K562 (cell line): Measurements from ENCODE around the gene SLC38A7. TPM values are rescaled to one million over a fixed set of nuclear protein-coding genes. Genes with fewer than 3 reads are reported as not detected.

Experiments
- ARID1B ChIP-seq: fragments of 450-650 bp; IDR thresholded peaks from 2 replicates; pipeline ENCODE4 v1.6.1; 2016; ENCODE audit warnings: antibody characterized with exemption, mild to moderate bottlenecking, inconsistent platforms
- CHAMP1 ChIP-seq: fragments of 450-650 bp; IDR thresholded peaks from 2 replicates; pipeline ENCODE4 v1.6.1; 2016; ENCODE audit warnings: mild to moderate bottlenecking
- CREB3L1 ChIP-seq: fragments of 450-650 bp; IDR thresholded peaks from 2 replicates; pipeline ENCODE4 v1.6.1; 2014; ENCODE audit warnings: low read depth, mild to moderate bottlenecking, moderate library complexity, borderline replicate concordance
- CXXC5 ChIP-seq: fragments of 250-450 bp; sonication (Bioruptor Pico); IDR thresholded peaks from 2 replicates; pipeline ENCODE4 v1.8.0; 2022; ENCODE audit warnings: inconsistent platforms, mild to moderate bottlenecking, moderate library complexity
- NFXL1 ChIP-seq: fragments of 450-650 bp; formaldehyde crosslinking; IDR thresholded peaks from 2 replicates; pipeline ENCODE4 v1.4.0; 2021; ENCODE audit warnings: mild to moderate bottlenecking
- POLR2H ChIP-seq: IDR thresholded peaks from 2 replicates; pipeline ENCODE4 v1.6.1; 2016; ENCODE audit warnings: missing genetic modification characterization, low read depth, mild to moderate bottlenecking, control low read depth, missing compliant biosample characterization, moderate library complexity
- REST ChIP-seq, 2 experiments: fragments of 450-650 bp; formaldehyde crosslinking in 1 of 2; IDR thresholded peaks; 2 replicates each; pipeline versions ENCODE4 v1.4.0 to v1.6.1; 2014 to 2020; ENCODE audit warnings: mild to moderate bottlenecking in 2 of 2, borderline replicate concordance in 1 of 2, low read depth in 1 of 2
- TAF1 ChIP-seq: IDR thresholded peaks from 2 replicates; pipeline ENCODE4 v1.6.1; 2011; ENCODE audit warnings: mild to moderate bottlenecking, low read length, moderate library complexity; ENCODE audit not compliant: insufficient read depth, control insufficient read depth, severe bottlenecking; ENCODE audit errors: extremely low read depth
- ZBTB11 ChIP-seq, 3 experiments: fragments of 200-800 bp in 1 of 3; fragments of 250-450 bp in 1 of 3; fragments of 450-650 bp in 1 of 3; sonication (Bioruptor Pico) in 1 of 3; sonication (Bioruptor generic) in 1 of 3; formaldehyde crosslinking in 1 of 3; IDR thresholded peaks; 2 replicates each; pipeline versions ENCODE4 v1.6.1 to v1.8.0; 2016 to 2022; ENCODE audit warnings: mild to moderate bottlenecking in 2 of 3, missing genetic modification characterization in 2 of 3, missing compliant biosample characterization in 1 of 3, moderate library complexity in 1 of 3
- ZNF217 ChIP-seq: sonication (generic); formaldehyde crosslinking; IDR thresholded peaks from 2 replicates; pipeline ENCODE4 v1.8.0; 2022; ENCODE audit warnings: mild to moderate bottlenecking, missing genetic modification reagents
- ZNF75A ChIP-seq: fragments of 450-650 bp; formaldehyde crosslinking; IDR thresholded peaks from 2 replicates; pipeline ENCODE4 v1.4.0; 2020; ENCODE audit warnings: mild to moderate bottlenecking
- polyA plus RNA-seq, 8 experiments: library from polyadenylated mRNA; depleted of rRNA in 4 of 8; stranded (reverse) in 5 of 8; unstranded in 3 of 8; fragments of >200 nt; fragmentation: Nextera tagmentation in 2 of 8; fragmentation: Illumina TruSeq in 1 of 8; extraction: Ambion mirVana in 2 of 8; extraction: Trizol in 1 of 8; gene quantifications; 2 replicates each; pipeline versions ENCODE4 v1.2.1 to v1.2.3, GENCODE V29; 2011 to 2014; ENCODE audit warnings: inconsistent platforms in 1 of 8, missing spikeins in 1 of 8
- total RNA-seq, 7 experiments: library from RNA; depleted of rRNA in 6 of 7; stranded (reverse); fragments of >200 nt in 6 of 7; fragmentation: Illumina TruSeq in 2 of 7; extraction: Trizol in 2 of 7; gene quantifications; 2 replicates each; pipeline versions ENCODE4 v1.2.1 to v1.2.3, GENCODE V29; 2011 to 2021; ENCODE audit warnings: low replicate concordance in 1 of 7

The SLC38A7 gene
- total and polyA plus RNA-seq, 9 of the 15 experiments (the other 6 are each of a cell fraction or from before 2014, with no cell fraction given): 2.7 to 12.2 (median 6.5) TPM

GRCh38 chr16:58733248-58733670 lies 48.7 kb upstream of the SLC38A7 start (continued):
- TF ChIP-seq REST (IDR thresholded peaks at IDR 0.05; ENCODE audit: borderline replicate concordance) (no peak), REST (CRISPR knock-in tag; IDR thresholded peaks at IDR 0.05; ENCODE audit: low read depth) (no peak), CHAMP1 (no peak), TAF1 (no peak), ZBTB11 (CRISPR knock-in tag; IDR thresholded peaks at IDR 0.05) (no peak), ZNF75A (no peak), CXXC5 (CRISPR knock-in tag) (peak; percentile 16; the same call in 1 of the 2 replicates), NFXL1 (CRISPR knock-in tag) (no peak), POLR2H (no peak), ARID1B (no peak), CREB3L1 (no peak), ZNF217 (CRISPR knock-in tag) (no peak)
